ENCODE measurements around the gene CCSER2. TPM values are rescaled to one million over a fixed set of nuclear protein-coding genes. Genes with fewer than 3 reads are reported as not detected.

Gene CCSER2
- polyA plus RNA-seq, 1 of the 3 experiments (the other 2 are of a cell fraction): 8.5 TPM

DNA sequence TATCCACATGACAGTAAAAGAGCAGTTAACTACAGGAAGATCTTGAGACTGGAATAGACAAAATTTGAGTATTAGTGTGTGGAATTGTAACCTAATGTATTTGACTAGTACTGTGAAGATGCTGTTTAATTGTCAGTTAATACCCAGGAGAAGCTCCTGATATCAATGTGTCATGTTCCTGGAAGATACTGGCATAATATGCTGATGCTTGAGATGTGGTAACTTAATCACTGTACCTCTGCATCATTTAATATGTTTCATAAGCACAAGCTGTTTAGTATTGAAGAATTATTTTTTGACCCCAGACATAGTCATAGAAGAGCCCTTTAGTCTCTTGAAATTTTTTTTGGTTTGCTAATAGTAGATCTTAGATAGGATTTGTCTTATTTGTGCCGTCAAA, 15.4 kb downstream of the CCSER2 start:
- Histone ChIP-seq H3F3A (replicated peaks; ENCODE audit: insufficient read depth) (peaks cover 6% of the 10 kb centered on the region), H3K4me2 (no peak overlapping the region), H2AFZ (ENCODE audit: low read depth) (no peak overlapping the region), H3K9ac (no peak overlapping the region), H3K79me2 (ENCODE audit: insufficient read depth) (peaks cover 85% of the 10 kb centered on the region), H3K27me3 (ENCODE audit: insufficient read depth) (no peaks in the 10 kb centered on the region), H3K4me3 (ENCODE audit: low read depth in 2 of 2, low read length in 1 of 2) (no peak overlapping the region), H3K27ac (ENCODE audit: low read depth in 2 of 2, low read length in 1 of 2) (no peak overlapping the region), H3K9me2 (no peaks in the 10 kb centered on the region), H3K36me3 (replicated peaks in 1 of 2; ENCODE audit: control insufficient read depth in 1 of 2, insufficient read depth in 2 of 2, low read length in 1 of 2) (no peaks in the 10 kb centered on the region), H4K20me1 (ENCODE audit: insufficient read depth) (peaks cover 62% of the 10 kb centered on the region), H3K9me3 (no peaks in the 10 kb centered on the region), H3K4me1 (ENCODE audit: control insufficient read depth in 1 of 2, insufficient read depth in 2 of 2, low read depth in 1 of 2, low read length in 1 of 2) (peaks cover 0 to 6% of the 10 kb centered on the region in 2 experiments; a peak in 1 of 4 replicates)
- 95% methylated on average over 1 of the region's 1 CpG for WGBS (ENCODE audit: low lambda C conversion rate)
- DNase-seq: no peak
- no peak for TF ChIP-seq POLR2AphosphoS5 (IDR thresholded peaks at IDR 0.05; ENCODE audit: low read depth, low read length)
- TF ChIP-seq RXRA (IDR thresholded peaks at IDR 0.05; ENCODE audit: borderline replicate concordance, low read depth): no peak
- TF ChIP-seq NFIC (IDR thresholded peaks at IDR 0.05; ENCODE audit: borderline replicate concordance): no peak
- TF ChIP-seq JUND (IDR thresholded peaks at IDR 0.05): no peak
- no peak for TF ChIP-seq TAF1 (IDR thresholded peaks at IDR 0.05; ENCODE audit: borderline replicate concordance, low read depth, low read length)
- no peak for TF ChIP-seq FOSL2 (IDR thresholded peaks at IDR 0.05; ENCODE audit: borderline replicate concordance, low read depth)
- TF ChIP-seq, protein P1, sequence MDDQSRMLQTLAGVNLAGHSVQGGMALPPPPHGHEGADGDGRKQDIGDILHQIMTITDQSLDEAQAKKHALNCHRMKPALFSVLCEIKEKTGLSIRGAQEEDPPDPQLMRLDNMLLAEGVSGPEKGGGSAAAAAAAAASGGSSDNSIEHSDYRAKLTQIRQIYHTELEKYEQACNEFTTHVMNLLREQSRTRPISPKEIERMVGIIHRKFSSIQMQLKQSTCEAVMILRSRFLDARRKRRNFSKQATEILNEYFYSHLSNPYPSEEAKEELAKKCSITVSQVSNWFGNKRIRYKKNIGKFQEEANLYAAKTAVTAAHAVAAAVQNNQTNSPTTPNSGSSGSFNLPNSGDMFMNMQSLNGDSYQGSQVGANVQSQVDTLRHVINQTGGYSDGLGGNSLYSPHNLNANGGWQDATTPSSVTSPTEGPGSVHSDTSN (IDR thresholded peaks at IDR 0.05): no peak
- TF ChIP-seq ELF1 (IDR thresholded peaks at IDR 0.05): no peak
- ChIA-PET CTCF (interaction anchor here (1.8 kb wide), 1 partner anchor 194 kb away, joined by 4 read pairs; no protein-coding TSS in a partner anchor), POLR2A (no interaction called here)

DNA sequence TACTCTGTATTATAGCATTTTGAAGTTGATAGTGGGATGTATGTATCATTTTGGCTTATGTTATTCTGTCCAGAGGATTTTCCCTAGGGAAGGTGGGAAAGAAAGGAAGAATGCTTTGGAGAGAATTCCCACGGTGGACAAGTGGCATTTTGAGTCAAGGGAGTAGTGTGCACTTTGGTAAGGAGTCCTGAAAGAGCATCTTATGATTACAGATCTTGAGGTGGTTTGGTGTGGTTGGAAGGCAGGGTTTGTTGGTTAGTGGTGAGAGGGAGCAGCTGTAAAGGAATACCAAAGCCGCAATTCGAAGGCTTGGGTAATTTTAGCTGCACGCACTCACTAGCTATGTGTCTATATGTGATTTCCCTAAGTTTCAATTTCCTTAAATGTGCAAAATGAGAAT, 16.1 kb downstream of the CCSER2 start:
- peaks cover 13% of the 10 kb centered on the region for H3F3A ChIP-seq (replicated peaks; ENCODE audit: insufficient read depth)
- peaks cover 0 to 6% of the 10 kb centered on the region in 2 experiments; a peak in 1 of 4 replicates for H3K4me1 ChIP-seq (ENCODE audit: control insufficient read depth in 1 of 2, insufficient read depth in 2 of 2, low read depth in 1 of 2, low read length in 1 of 2)
- DNase-seq: no peak
- 90% methylated on average over 4 of the region's 4 CpGs for WGBS (ENCODE audit: low lambda C conversion rate)
- no peaks in the 10 kb centered on the region for H3K27me3 ChIP-seq (ENCODE audit: insufficient read depth)
- H4K20me1 ChIP-seq (ENCODE audit: insufficient read depth): peaks cover 63% of the 10 kb centered on the region
- no peaks in the 10 kb centered on the region for H3K9me2 ChIP-seq
- H3K9me3 ChIP-seq: no peaks in the 10 kb centered on the region
- CTCF ChIA-PET: interaction anchor here (0.7 to 1.8 kb wide), 2 partner anchors 80 to 193 kb away, joined by 3 to 4 read pairs; no protein-coding TSS in a partner anchor
- TF ChIP-seq ELF1 (IDR thresholded peaks at IDR 0.05): no peak
- TF ChIP-seq CTCF (IDR thresholded peaks at IDR 0.05): no peak
- no peak for TF ChIP-seq FOXJ3 (CRISPR knock-in tag; IDR thresholded peaks at IDR 0.05)
- no peak for TF ChIP-seq GATA2 (CRISPR knock-in tag; IDR thresholded peaks at IDR 0.05)
- TF ChIP-seq MXI1 (IDR thresholded peaks at IDR 0.05; ENCODE audit: low read depth, low read length): no peak
- TF ChIP-seq, protein P2, sequence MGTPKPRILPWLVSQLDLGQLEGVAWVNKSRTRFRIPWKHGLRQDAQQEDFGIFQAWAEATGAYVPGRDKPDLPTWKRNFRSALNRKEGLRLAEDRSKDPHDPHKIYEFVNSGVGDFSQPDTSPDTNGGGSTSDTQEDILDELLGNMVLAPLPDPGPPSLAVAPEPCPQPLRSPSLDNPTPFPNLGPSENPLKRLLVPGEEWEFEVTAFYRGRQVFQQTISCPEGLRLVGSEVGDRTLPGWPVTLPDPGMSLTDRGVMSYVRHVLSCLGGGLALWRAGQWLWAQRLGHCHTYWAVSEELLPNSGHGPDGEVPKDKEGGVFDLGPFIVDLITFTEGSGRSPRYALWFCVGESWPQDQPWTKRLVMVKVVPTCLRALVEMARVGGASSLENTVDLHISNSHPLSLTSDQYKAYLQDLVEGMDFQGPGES (IDR thresholded peaks at IDR 0.05; ENCODE audit: low read depth, low read length): no peak
- no peak for TF ChIP-seq RCOR1 (IDR thresholded peaks at IDR 0.05; ENCODE audit: low read length)
- no peak for TF ChIP-seq NRF1 (IDR thresholded peaks at IDR 0.05; ENCODE audit: low read depth, low read length)
- TF ChIP-seq RXRA (IDR thresholded peaks at IDR 0.05; ENCODE audit: borderline replicate concordance, low read depth): no peak
- TF ChIP-seq MAX (IDR thresholded peaks at IDR 0.05; ENCODE audit: low read depth): no peak
- TF ChIP-seq FOSL2 (IDR thresholded peaks at IDR 0.05; ENCODE audit: borderline replicate concordance, low read depth): no peak
- TF ChIP-seq TCF12 (IDR thresholded peaks at IDR 0.05): no peak
- TF ChIP-seq, protein P3, sequence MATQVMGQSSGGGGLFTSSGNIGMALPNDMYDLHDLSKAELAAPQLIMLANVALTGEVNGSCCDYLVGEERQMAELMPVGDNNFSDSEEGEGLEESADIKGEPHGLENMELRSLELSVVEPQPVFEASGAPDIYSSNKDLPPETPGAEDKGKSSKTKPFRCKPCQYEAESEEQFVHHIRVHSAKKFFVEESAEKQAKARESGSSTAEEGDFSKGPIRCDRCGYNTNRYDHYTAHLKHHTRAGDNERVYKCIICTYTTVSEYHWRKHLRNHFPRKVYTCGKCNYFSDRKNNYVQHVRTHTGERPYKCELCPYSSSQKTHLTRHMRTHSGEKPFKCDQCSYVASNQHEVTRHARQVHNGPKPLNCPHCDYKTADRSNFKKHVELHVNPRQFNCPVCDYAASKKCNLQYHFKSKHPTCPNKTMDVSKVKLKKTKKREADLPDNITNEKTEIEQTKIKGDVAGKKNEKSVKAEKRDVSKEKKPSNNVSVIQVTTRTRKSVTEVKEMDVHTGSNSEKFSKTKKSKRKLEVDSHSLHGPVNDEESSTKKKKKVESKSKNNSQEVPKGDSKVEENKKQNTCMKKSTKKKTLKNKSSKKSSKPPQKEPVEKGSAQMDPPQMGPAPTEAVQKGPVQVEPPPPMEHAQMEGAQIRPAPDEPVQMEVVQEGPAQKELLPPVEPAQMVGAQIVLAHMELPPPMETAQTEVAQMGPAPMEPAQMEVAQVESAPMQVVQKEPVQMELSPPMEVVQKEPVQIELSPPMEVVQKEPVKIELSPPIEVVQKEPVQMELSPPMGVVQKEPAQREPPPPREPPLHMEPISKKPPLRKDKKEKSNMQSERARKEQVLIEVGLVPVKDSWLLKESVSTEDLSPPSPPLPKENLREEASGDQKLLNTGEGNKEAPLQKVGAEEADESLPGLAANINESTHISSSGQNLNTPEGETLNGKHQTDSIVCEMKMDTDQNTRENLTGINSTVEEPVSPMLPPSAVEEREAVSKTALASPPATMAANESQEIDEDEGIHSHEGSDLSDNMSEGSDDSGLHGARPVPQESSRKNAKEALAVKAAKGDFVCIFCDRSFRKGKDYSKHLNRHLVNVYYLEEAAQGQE (IDR thresholded peaks at IDR 0.05; ENCODE audit: low read depth, low read length): no peak
- no peak for TF ChIP-seq TAF1 (IDR thresholded peaks at IDR 0.05; ENCODE audit: borderline replicate concordance, low read depth, low read length)
- H3K9ac ChIP-seq: no peak overlapping the region
- POLR2A ChIA-PET: no interaction called here
- no peak overlapping the region for H3K4me2 ChIP-seq
- H2AFZ ChIP-seq (ENCODE audit: low read depth): no peak overlapping the region
- H3K4me3 ChIP-seq (ENCODE audit: low read depth in 2 of 2, low read length in 1 of 2): no peak overlapping the region
- peaks cover 82% of the 10 kb centered on the region for H3K79me2 ChIP-seq (ENCODE audit: insufficient read depth)
- no peak overlapping the region for H3K27ac ChIP-seq (ENCODE audit: low read depth in 2 of 2, low read length in 1 of 2)
- no peaks in the 10 kb centered on the region for H3K36me3 ChIP-seq (replicated peaks in 1 of 2; ENCODE audit: control insufficient read depth in 1 of 2, insufficient read depth in 2 of 2, low read length in 1 of 2)

All from SK-N-SH (cell line).